ENCODE results near the gene CHAF1A. TPM values are rescaled to one million over a fixed set of nuclear protein-coding genes. Genes with fewer than 3 reads are reported as not detected.

CHAF1A gene
- total and polyA plus RNA-seq, 2 of the 8 experiments (the other 6 are each of a cell fraction or from before 2014, with no cell fraction given), result 122 to 147 TPM

DNA sequence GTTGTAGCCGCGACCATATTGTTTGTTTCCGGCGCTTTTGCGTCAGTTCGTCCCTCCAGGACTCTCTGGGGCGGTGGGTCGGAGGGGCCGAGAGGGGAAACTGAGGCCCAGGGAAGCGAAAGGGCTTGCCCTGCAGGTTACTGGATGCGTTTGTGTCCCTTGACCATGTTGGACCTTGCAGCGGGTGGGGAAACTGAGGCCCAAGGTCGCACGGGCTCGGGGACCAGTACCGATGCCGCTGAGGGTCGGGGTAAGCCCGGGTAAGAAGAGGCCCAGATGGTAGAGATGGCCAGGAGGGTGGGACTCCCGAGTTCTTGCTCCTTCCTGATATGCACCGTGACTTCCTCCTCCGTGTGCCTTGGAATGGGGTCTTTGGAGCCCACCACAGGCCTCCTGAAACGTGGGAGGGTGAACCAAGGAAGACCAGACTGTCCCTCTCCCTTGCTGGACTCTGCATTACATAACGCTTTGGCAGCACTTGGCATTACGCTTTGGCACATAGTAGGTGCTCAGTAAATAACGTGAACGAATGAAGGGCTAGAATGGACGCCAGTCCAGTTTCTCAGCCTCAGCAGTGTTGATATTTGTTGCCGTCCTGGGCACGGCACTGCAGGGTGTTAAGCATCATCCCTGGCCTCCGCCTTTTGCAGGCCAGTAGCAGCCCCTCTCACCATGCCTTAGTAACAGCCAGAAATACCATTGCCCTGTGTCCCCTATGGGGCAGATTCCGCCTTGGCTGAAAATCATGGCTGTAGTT, 743 bp downstream of the CHAF1A start (continued):
- TF ChIP-seq RFX5 (IDR thresholded peaks at IDR 0.05; ENCODE audit: borderline replicate concordance, low read depth, low read length), result no peak
- TF ChIP-seq SIX5 (IDR thresholded peaks at IDR 0.05; ENCODE audit: low read depth, low read length), result no peak
- TF ChIP-seq, protein P1, sequence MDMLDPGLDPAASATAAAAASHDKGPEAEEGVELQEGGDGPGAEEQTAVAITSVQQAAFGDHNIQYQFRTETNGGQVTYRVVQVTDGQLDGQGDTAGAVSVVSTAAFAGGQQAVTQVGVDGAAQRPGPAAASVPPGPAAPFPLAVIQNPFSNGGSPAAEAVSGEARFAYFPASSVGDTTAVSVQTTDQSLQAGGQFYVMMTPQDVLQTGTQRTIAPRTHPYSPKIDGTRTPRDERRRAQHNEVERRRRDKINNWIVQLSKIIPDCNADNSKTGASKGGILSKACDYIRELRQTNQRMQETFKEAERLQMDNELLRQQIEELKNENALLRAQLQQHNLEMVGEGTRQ (IDR thresholded peaks at IDR 0.05; ENCODE audit: low read length), result no peak
- TF ChIP-seq, protein P2, sequence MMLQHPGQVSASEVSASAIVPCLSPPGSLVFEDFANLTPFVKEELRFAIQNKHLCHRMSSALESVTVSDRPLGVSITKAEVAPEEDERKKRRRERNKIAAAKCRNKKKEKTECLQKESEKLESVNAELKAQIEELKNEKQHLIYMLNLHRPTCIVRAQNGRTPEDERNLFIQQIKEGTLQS (IDR thresholded peaks at IDR 0.05; ENCODE audit: insufficient read depth, low read depth, low read length), result no peak
- TF ChIP-seq HDAC2 (IDR thresholded peaks at IDR 0.05; ENCODE audit: borderline replicate concordance in 1 of 2, low read depth in 2 of 2, low read length in 2 of 2), result no peak
- no peak for TF ChIP-seq BRCA1 (IDR thresholded peaks at IDR 0.05; ENCODE audit: low read depth, low read length)
- no peak for TF ChIP-seq POU5F1 (IDR thresholded peaks at IDR 0.05; ENCODE audit: low read depth, low read length)
- no peak for TF ChIP-seq SP4 (IDR thresholded peaks at IDR 0.05; ENCODE audit: low read length)
- peak; percentile 48; the same call in 1 of the 2 replicates for TF ChIP-seq POLR2AphosphoS5 (IDR thresholded peaks at IDR 0.05; ENCODE audit: low read depth, low read length)
- TF ChIP-seq MAFK (IDR thresholded peaks at IDR 0.05; ENCODE audit: low read depth, low read length), result no peak
- no peak for TF ChIP-seq TBP (IDR thresholded peaks at IDR 0.05; ENCODE audit: low read depth, low read length)
- TF ChIP-seq, protein P3, sequence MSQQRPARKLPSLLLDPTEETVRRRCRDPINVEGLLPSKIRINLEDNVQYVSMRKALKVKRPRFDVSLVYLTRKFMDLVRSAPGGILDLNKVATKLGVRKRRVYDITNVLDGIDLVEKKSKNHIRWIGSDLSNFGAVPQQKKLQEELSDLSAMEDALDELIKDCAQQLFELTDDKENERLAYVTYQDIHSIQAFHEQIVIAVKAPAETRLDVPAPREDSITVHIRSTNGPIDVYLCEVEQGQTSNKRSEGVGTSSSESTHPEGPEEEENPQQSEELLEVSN (IDR thresholded peaks at IDR 0.05), result 0 out of 2 replicates have a peak, but pooled peaks have one; percentile 8
